Measurements from ENCODE around the gene SNRNP25.

Gene SNRNP25

GRCh38 chr16:104928-105327, 51.3 kb downstream of the SNRNP25 start:
- no peak for DNase-seq

GRCh38 chr16:105521-105920, 51.9 kb downstream of the SNRNP25 start:
- no peak for DNase-seq

- peak; percentile 75 for DNase-seq
Measured at GRCh38 chr16:106623-107324, 53.1 kb downstream of the SNRNP25 start.

Measured in CD4-positive, alpha-beta T cell treated with Interleukin-10 for 1 hour (primary cell).